ENCODE results near the gene PPP1R12A. TPM values are rescaled to one million over a fixed set of nuclear protein-coding genes. Genes with fewer than 3 reads are reported as not detected.

The PPP1R12A gene
- polyA plus RNA-seq, 3 donors = 26.2 to 57.2 (median 33.1) TPM

DNA sequence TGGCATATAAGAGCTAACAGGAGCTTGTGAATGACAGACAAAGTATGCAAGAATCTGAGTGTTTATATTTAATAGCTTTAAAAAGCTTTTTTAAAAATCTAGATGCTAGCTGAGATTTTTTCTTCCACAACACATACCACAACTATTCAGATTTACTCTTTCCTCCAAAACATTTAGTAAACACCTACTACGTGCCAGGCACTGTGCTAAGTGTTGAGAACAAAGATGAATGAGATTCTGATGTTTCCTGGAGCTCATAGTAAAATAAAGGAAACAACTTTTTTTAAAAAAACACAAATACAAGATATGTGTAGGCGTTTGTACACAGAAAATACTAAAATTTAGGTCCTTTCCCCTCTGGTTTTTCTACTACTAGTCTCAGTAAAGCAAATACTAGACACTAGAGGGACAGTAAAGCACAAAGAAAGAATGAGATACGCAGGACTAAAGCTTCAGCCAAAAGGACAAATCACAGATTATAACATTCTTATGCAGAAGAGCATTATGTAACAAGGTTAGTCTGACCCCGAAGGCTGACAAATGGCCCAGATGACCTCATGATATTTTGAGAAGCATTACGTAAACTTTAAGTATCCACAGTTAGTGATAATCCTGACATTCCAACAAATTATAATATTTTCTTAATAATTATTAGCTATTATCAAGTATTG lies 165.6 kb downstream of the PPP1R12A start:
- Histone ChIP-seq H3K27ac (ENCODE audit: low read depth in 1 of 2, low read length in 2 of 2) (no peak overlapping the region), H3K4me1 (ENCODE audit: control insufficient read depth in 1 of 2, insufficient read depth in 2 of 2, low read length in 2 of 2) (no peaks in the 10 kb centered on the region), H2AFZ (ENCODE audit: insufficient read depth, low read depth, low read length, poor library complexity, severe bottlenecking) (no peak overlapping the region), H3K4me3 (replicated peaks in 1 of 3; ENCODE audit: low read depth in 2 of 3, low read length in 3 of 3) (no peak overlapping the region), H3K79me2 (ENCODE audit: insufficient read depth, low read length) (no peaks in the 10 kb centered on the region), H4K20me1 (ENCODE audit: insufficient read depth, low read length) (no peaks in the 10 kb centered on the region), H3K9me3 (replicated peaks in 1 of 2; ENCODE audit: control insufficient read depth in 1 of 2, insufficient read depth in 1 of 2, low read length in 2 of 2) (no peaks in the 10 kb centered on the region), H3K9ac (ENCODE audit: insufficient read depth, low read length, poor library complexity, severe bottlenecking) (no peak overlapping the region), H3K4me2 (replicated peaks; ENCODE audit: extremely low read depth, low read length, poor library complexity, severe bottlenecking) (no peak overlapping the region), H3K27me3 (ENCODE audit: control insufficient read depth in 2 of 2, insufficient read depth in 2 of 2, low read length in 2 of 2) (no peaks in the 10 kb centered on the region), H3K36me3 (replicated peaks in 1 of 2; ENCODE audit: control insufficient read depth in 1 of 2, insufficient read depth in 2 of 2, low read length in 2 of 2) (peaks cover 11 to 18% of the 10 kb centered on the region in 2 donors)
- WGBS (ENCODE audit: insufficient coverage) = no CpG with 5 or more reads among the region's 5 CpGs
- Mint-ChIP-seq H3K36me3 (peaks cover 11 to 21% of the 10 kb centered on the region in 2 donors), H3K4me1 (no peaks in the 10 kb centered on the region), H3K9me3 (peaks cover 0 to 2% (median 0%) of the 10 kb centered on the region in 7 donors), H3K27me3 (ENCODE audit: low read depth in 3 of 3) (peaks cover 0 to 1% (median 0%) of the 10 kb centered on the region in 3 donors), H3K4me3 (no peak overlapping the region), H3K27ac (no peak overlapping the region)
- DNase-seq = no peak
- no peak for TF ChIP-seq CTCF (IDR thresholded peaks at IDR 0.05)
- intact Hi-C loops (cut with micrococcal nuclease) = no loop called here

- Histone ChIP-seq H3K4me3 (replicated peaks in 1 of 3; ENCODE audit: low read depth in 2 of 3, low read length in 3 of 3) (no peak overlapping the region), H3K4me2 (replicated peaks; ENCODE audit: extremely low read depth, low read length, poor library complexity, severe bottlenecking) (no peak overlapping the region), H3K4me1 (ENCODE audit: control insufficient read depth in 1 of 2, insufficient read depth in 2 of 2, low read length in 2 of 2) (no peaks in the 10 kb centered on the region), H3K79me2 (ENCODE audit: insufficient read depth, low read length) (no peaks in the 10 kb centered on the region), H3K27me3 (ENCODE audit: control insufficient read depth in 2 of 2, insufficient read depth in 2 of 2, low read length in 2 of 2) (no peaks in the 10 kb centered on the region), H3K27ac (ENCODE audit: low read depth in 1 of 2, low read length in 2 of 2) (no peak overlapping the region), H3K9ac (ENCODE audit: insufficient read depth, low read length, poor library complexity, severe bottlenecking) (no peak overlapping the region), H4K20me1 (ENCODE audit: insufficient read depth, low read length) (no peaks in the 10 kb centered on the region), H2AFZ (ENCODE audit: insufficient read depth, low read depth, low read length, poor library complexity, severe bottlenecking) (no peak overlapping the region), H3K9me3 (replicated peaks in 1 of 2; ENCODE audit: control insufficient read depth in 1 of 2, insufficient read depth in 1 of 2, low read length in 2 of 2) (no peaks in the 10 kb centered on the region), H3K36me3 (replicated peaks in 1 of 2; ENCODE audit: control insufficient read depth in 1 of 2, insufficient read depth in 2 of 2, low read length in 2 of 2) (peaks cover 4% of the 10 kb centered on the region in 2 donors)
- no peak for DNase-seq
- peaks cover 5 to 9% of the 10 kb centered on the region in 2 donors for H3K36me3 Mint-ChIP-seq
- no peak overlapping the region for H3K4me3 Mint-ChIP-seq
- H3K9me3 Mint-ChIP-seq = peaks cover 0 to 4% (median 0%) of the 10 kb centered on the region in 7 donors
- no peak for TF ChIP-seq CTCF (IDR thresholded peaks at IDR 0.05)
- H3K27me3 Mint-ChIP-seq (ENCODE audit: low read depth in 3 of 3) = peaks cover 0 to 1% (median 0%) of the 10 kb centered on the region in 3 donors
- intact Hi-C loops (cut with micrococcal nuclease) = no loop called here
- no peak overlapping the region for H3K27ac Mint-ChIP-seq
- no CpG with 5 or more reads among the region's 3 CpGs for WGBS (ENCODE audit: insufficient coverage)
- no peaks in the 10 kb centered on the region for H3K4me1 Mint-ChIP-seq
Measured at GRCh38 chr12:79766705-79767464, 168.0 kb downstream of the PPP1R12A start.

Data from CD14-positive monocyte (primary cell).